Chondrocyte (in vitro differentiated cells): ENCODE measurements around the gene ATP2A1. TPM values are rescaled to one million over a fixed set of nuclear protein-coding genes. Genes with fewer than 3 reads are reported as not detected.

Experiments
- DNase-seq: peaks from one replicate; pipeline ENCODE4 v3.0.0; 2021; ENCODE audit warnings: mixed read lengths, low spot score
- H3K27ac Mint-ChIP-seq: one replicate; pipeline ENCODE4 v1.8.0; 2021; ENCODE audit warnings: mild to moderate bottlenecking, moderate library complexity, mixed read lengths; ENCODE audit not compliant: unreplicated experiment
- H3K27me3 Mint-ChIP-seq: 2 replicates; pipeline ENCODE4 v1.8.0; 2021; ENCODE audit warnings: low read depth, mixed read lengths
- H3K36me3 Mint-ChIP-seq: 2 replicates; pipeline ENCODE4 v1.8.0; 2021; ENCODE audit warnings: low read depth, mixed read lengths
- H3K4me1 Mint-ChIP-seq: 2 replicates; pipeline ENCODE4 v1.8.0; 2021; ENCODE audit warnings: low read depth, mild to moderate bottlenecking, mixed read lengths
- H3K4me3 Mint-ChIP-seq: one replicate; pipeline ENCODE4 v1.8.0; 2021; ENCODE audit warnings: mild to moderate bottlenecking, moderate library complexity, mixed read lengths; ENCODE audit not compliant: unreplicated experiment
- H3K9me3 Mint-ChIP-seq: 2 replicates; pipeline ENCODE4 v1.8.0; 2021; ENCODE audit warnings: low read depth, mixed read lengths
- total RNA-seq: library from RNA; stranded (reverse); gene quantifications from 3 replicates; pipeline ENCODE4 v1.2.1, GENCODE V29; 2021
- TF ChIP-seq, protein P1 (sequence below): fragments of 200-600 bp; sonication (generic); IDR thresholded peaks from 2 replicates; pipeline ENCODE4 v1.5.0; 2021; ENCODE audit warnings: antibody characterized with exemption, mild to moderate bottlenecking, moderate library complexity

Gene ATP2A1
- total RNA-seq, 1 donor from 2014 or later: 0.42 TPM

DNA sequence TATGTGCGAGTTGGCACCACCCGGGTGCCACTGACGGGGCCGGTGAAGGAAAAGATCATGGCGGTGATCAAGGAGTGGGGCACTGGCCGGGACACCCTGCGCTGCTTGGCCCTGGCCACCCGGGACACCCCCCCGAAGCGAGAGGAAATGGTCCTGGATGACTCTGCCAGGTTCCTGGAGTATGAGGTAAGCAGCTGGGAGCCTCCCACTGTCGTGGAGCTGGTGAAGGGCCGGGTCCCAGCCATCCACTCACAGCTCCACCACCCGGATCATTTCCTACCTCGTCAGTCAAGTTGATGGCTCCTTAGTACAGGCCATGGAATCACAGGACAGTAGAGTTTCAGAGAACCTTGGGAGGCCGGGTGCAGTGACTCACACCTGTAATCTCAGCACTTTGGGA lies 20.0 kb downstream of the ATP2A1 start:
- Mint-ChIP-seq H3K4me1 (no peaks in the 10 kb centered on the region), H3K27ac (no peak overlapping the region), H3K27me3 (no peaks in the 10 kb centered on the region), H3K36me3 (no peaks in the 10 kb centered on the region), H3K9me3 (no peaks in the 10 kb centered on the region), H3K4me3 (no peak overlapping the region)
- no peak for DNase-seq
- TF ChIP-seq, protein P1, sequence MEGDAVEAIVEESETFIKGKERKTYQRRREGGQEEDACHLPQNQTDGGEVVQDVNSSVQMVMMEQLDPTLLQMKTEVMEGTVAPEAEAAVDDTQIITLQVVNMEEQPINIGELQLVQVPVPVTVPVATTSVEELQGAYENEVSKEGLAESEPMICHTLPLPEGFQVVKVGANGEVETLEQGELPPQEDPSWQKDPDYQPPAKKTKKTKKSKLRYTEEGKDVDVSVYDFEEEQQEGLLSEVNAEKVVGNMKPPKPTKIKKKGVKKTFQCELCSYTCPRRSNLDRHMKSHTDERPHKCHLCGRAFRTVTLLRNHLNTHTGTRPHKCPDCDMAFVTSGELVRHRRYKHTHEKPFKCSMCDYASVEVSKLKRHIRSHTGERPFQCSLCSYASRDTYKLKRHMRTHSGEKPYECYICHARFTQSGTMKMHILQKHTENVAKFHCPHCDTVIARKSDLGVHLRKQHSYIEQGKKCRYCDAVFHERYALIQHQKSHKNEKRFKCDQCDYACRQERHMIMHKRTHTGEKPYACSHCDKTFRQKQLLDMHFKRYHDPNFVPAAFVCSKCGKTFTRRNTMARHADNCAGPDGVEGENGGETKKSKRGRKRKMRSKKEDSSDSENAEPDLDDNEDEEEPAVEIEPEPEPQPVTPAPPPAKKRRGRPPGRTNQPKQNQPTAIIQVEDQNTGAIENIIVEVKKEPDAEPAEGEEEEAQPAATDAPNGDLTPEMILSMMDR: no peak

DNA sequence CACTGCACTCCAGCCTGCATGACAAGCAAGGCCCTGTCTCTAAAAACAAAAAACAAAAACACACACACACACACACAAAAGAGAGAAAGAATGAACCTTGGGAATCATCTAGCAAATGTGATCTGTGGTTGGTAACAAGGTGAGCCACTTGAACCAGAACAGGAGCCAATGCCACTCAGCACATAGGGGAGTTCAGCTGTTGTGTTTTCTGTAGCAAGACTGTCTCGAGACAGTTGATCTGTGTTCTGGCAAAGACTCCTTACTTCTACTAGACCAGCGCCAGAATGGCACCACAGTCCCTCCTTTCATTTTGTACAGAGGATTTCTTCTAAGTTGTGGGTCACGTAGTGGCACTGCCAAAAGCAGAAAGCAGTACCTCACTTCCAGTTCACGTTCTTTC lies 20.7 kb downstream of the ATP2A1 start:
- Mint-ChIP-seq H3K4me1 (no peaks in the 10 kb centered on the region), H3K9me3 (no peaks in the 10 kb centered on the region), H3K4me3 (no peak overlapping the region)

DNA sequence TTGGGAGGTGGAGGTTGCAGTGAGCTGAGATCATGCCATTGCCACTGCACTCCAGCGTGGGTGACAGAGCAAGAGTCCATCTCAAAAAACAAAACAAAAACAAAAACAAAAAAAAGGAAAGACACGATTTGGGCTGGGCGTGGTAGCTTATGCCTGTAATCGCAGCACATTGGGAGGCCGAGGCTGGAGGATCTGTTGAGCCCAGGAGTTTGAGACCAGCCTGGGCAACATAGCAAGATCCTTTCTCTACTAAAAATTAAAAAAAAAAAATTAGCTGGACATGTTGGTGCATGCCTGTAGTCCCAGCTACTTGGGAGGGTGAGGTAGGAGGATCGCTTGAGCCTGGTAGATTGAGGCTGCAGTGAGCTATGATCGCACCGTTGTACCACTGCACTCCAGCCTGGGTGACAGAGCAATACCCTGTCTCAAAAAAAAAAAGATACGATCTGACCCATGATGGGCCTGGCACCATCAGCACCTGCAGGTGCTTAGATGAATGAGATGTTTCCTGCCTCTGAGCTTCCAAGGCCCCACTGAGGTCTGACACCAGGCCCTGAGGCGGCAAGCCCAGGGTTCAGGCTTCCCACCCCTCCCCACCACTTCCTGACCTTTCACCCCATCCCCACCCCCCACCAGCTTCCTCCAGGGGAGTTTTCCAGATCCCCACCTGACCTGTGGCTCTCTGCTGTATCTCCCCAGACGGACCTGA lies 21.7 kb downstream of the ATP2A1 start:
- H3K9me3 Mint-ChIP-seq: no peaks in the 10 kb centered on the region
- no peak overlapping the region for H3K27ac Mint-ChIP-seq
- TF ChIP-seq, protein P1: no peak
- no peak for DNase-seq
- no peaks in the 10 kb centered on the region for H3K27me3 Mint-ChIP-seq
- no peaks in the 10 kb centered on the region for H3K36me3 Mint-ChIP-seq
- H3K4me1 Mint-ChIP-seq: no peaks in the 10 kb centered on the region
- H3K4me3 Mint-ChIP-seq: no peak overlapping the region

More for the DNA sequence above, 20.7 kb downstream of the ATP2A1 start:
- Mint-ChIP-seq H3K36me3 (no peaks in the 10 kb centered on the region), H3K27ac (no peak overlapping the region), H3K27me3 (no peaks in the 10 kb centered on the region)
- DNase-seq: no peak
- TF ChIP-seq, protein P1: no peak

DNA sequence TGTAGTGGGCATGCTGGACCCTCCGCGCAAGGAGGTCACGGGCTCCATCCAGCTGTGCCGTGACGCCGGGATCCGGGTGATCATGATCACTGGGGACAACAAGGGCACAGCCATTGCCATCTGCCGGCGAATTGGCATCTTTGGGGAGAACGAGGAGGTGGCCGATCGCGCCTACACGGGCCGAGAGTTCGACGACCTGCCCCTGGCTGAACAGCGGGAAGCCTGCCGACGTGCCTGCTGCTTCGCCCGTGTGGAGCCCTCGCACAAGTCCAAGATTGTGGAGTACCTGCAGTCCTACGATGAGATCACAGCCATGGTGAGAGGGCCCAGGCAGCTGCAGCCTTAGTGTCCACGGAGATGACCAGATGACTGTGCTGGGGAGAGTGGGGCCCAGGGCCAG lies 22.3 kb downstream of the ATP2A1 start:
- Mint-ChIP-seq H3K9me3 (no peaks in the 10 kb centered on the region), H3K27me3 (no peaks in the 10 kb centered on the region), H3K27ac (no peak overlapping the region), H3K4me1 (no peaks in the 10 kb centered on the region), H3K36me3 (no peaks in the 10 kb centered on the region), H3K4me3 (no peak overlapping the region)
- TF ChIP-seq, protein P1: no peak
- DNase-seq: no peak

DNA sequence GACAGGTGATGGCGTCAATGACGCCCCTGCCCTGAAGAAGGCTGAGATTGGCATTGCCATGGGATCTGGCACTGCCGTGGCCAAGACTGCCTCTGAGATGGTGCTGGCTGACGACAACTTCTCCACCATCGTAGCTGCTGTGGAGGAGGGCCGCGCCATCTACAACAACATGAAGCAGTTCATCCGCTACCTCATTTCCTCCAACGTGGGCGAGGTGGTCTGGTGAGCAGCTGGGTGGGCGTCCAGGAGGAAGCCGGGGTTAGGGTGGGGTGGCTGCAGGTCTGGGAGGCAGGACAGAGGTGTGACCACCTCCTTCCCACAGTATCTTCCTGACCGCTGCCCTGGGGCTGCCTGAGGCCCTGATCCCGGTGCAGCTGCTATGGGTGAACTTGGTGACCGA lies 23.6 kb downstream of the ATP2A1 start:
- Mint-ChIP-seq H3K4me1 (no peaks in the 10 kb centered on the region), H3K27me3 (no peaks in the 10 kb centered on the region), H3K36me3 (no peaks in the 10 kb centered on the region), H3K9me3 (no peaks in the 10 kb centered on the region), H3K4me3 (no peak overlapping the region), H3K27ac (no peak overlapping the region)
- TF ChIP-seq, protein P1: no peak
- no peak for DNase-seq
